H4 (cell line): Measurements from ENCODE around the gene FHOD1. TPM values are rescaled to one million over a fixed set of nuclear protein-coding genes. Genes with fewer than 3 reads are reported as not detected.
A peak's percentile ranks its signal among the peaks of the same experiment; 100 is the strongest.

Source experiments
- DNase-seq: peaks from one replicate; pipeline ENCODE4 v3.0.0-alpha.2; 2015; ENCODE audit warnings: low spot score
- total RNA-seq: library from RNA; depleted of rRNA; stranded (reverse); fragments of >200 nt; shearing (Covaris generic); gene quantifications from 2 replicates; pipeline ENCODE4 v1.2.3, GENCODE V29; 2014

FHOD1 gene
- total RNA-seq, 1 experiment from 2014 or later: 18.4 TPM

- DNase-seq: no peak
Observed at GRCh38 chr16:67249178-67250044, 2.1 kb upstream of the FHOD1 start.

- no peak for DNase-seq
Observed at GRCh38 chr16:67248401-67249177, 1.3 kb upstream of the FHOD1 start, which contains the start of gene SLC9A5. TSS of gene SLC9A5 (plus strand) at chr16:67248979. CDS start at chr16:67249015, 36 bp downstream.

- DNase-seq: no peak
Observed at GRCh38 chr16:67248073-67248400, 756 bp upstream of the FHOD1 start.

- peak; percentile 35 for DNase-seq
Observed at GRCh38 chr16:67246756-67247191, 507 bp downstream of the FHOD1 start.

- peak; percentile 74 for DNase-seq
Observed at GRCh38 chr16:67246081-67246755, 1.1 kb downstream of the FHOD1 start.

- DNase-seq: no peak
Observed at GRCh38 chr16:67245674-67246080, 1.6 kb downstream of the FHOD1 start.

GRCh38 chr16:67245186-67245585 is 2.1 kb downstream of the FHOD1 start:
- DNase-seq: no peak

- DNase-seq: peak; percentile 76
Observed at GRCh38 chr16:67244387-67245185, 2.7 kb downstream of the FHOD1 start.

- no peak for DNase-seq
Observed at GRCh38 chr16:67243481-67243880, 3.8 kb downstream of the FHOD1 start.

GRCh38 chr16:67242138-67242730 is 5.0 kb downstream of the FHOD1 start:
- no peak for DNase-seq

GRCh38 chr16:67241008-67241900 is 6.0 kb downstream of the FHOD1 start:
- peak; percentile 87 for DNase-seq

GRCh38 chr16:67240506-67240905 is 6.8 kb downstream of the FHOD1 start:
- no peak for DNase-seq

- DNase-seq: no peak
Observed at GRCh38 chr16:67238806-67239470, 8.3 kb downstream of the FHOD1 start.

GRCh38 chr16:67238278-67238575 is 9.1 kb downstream of the FHOD1 start:
- no peak for DNase-seq

GRCh38 chr16:67237396-67238277 is 9.6 kb downstream of the FHOD1 start:
- DNase-seq: no peak

GRCh38 chr16:67236563-67237395 is 10.5 kb downstream of the FHOD1 start:
- DNase-seq: no peak

- DNase-seq: no peak
Observed at GRCh38 chr16:67235816-67236562, 11.3 kb downstream of the FHOD1 start.
